Gastroesophageal sphincter (tissue), 4 donors: ENCODE measurements around the gene RND3. TPM values are rescaled to one million over a fixed set of nuclear protein-coding genes. Genes with fewer than 3 reads are reported as not detected.

Experiments used
- ATAC-seq: fragments of 150-250 bp; one replicate; pipeline ENCODE4 v1.9.1; 2016; ENCODE audit warnings: mild to moderate bottlenecking, moderate library complexity
- H3K27ac ChIP-seq, 4 donors: fragments of 200-600 bp; sonication (generic) in 3 of 4; 1 replicate in 3 of 4; 2 replicates in 1 of 4; pipeline ENCODE4 v1.5.1; 2016 to 2019
- H3K27me3 ChIP-seq: fragments of 200-600 bp; sonication (generic); one replicate; pipeline ENCODE4 v1.5.1; 2019
- H3K36me3 ChIP-seq, 2 donors: fragments of 200-600 bp; sonication (generic); one replicate each; pipeline ENCODE4 v1.5.1; 2019; ENCODE audit warnings: control low read depth in 1 of 2
- H3K4me1 ChIP-seq, 3 donors: fragments of 200-600 bp; sonication (generic); 1 replicate in 2 of 3; 2 replicates in 1 of 3; pipeline ENCODE4 v1.5.1; 2016 to 2019; ENCODE audit warnings: control low read depth in 2 of 3
- H3K4me3 ChIP-seq, 2 donors: fragments of 200-600 bp; sonication (generic); one replicate each; pipeline ENCODE4 v1.5.1; 2019; ENCODE audit warnings: mild to moderate bottlenecking in 1 of 2, moderate library complexity in 1 of 2
- H3K9me3 ChIP-seq, 3 donors: fragments of 200-600 bp; sonication (generic); one replicate each; pipeline ENCODE4 v1.5.1; 2017 to 2019; ENCODE audit warnings: control low read depth in 2 of 3
- CTCF ChIP-seq, 4 experiments: fragments of 200-600 bp in 2 of 4; fragments of 450-650 bp in 2 of 4; sonication (generic) in 1 of 4; IDR thresholded peaks; one replicate each; pipeline ENCODE4 v1.5.1; 2017 to 2019; ENCODE audit warnings: antibody characterized with exemption in 4 of 4, mild to moderate bottlenecking in 2 of 4, moderate library complexity in 2 of 4
- EP300 ChIP-seq: sonication (generic); formaldehyde crosslinking; IDR thresholded peaks from one replicate; pipeline ENCODE4 v1.6.1; 2017; ENCODE audit warnings: antibody characterized with exemption, mild to moderate bottlenecking
- POLR2A ChIP-seq, 2 donors: fragments of 450-650 bp; IDR thresholded peaks; one replicate each; pipeline ENCODE4 v1.6.1; 2017; ENCODE audit warnings: antibody characterized with exemption in 2 of 2, mild to moderate bottlenecking in 2 of 2, moderate library complexity in 1 of 2
- POLR2AphosphoS5 ChIP-seq: sonication (generic); formaldehyde crosslinking; IDR thresholded peaks from one replicate; pipeline ENCODE4 v1.6.1; 2017; ENCODE audit warnings: antibody characterized with exemption
- WGBS, 2 donors: methylation state at CpG; one replicate each; pipeline ENCODE4 v1.1.5; 2018; ENCODE audit warnings: low coverage in 1 of 2; 5-methylcytosine and 5-hydroxymethylcytosine counted together
- total RNA-seq, 4 donors: library from RNA; depleted of rRNA; stranded (reverse); fragments of >200 nt; gene quantifications; one replicate each; pipeline ENCODE4 v1.1.0, GENCODE V29; 2016

Gene RND3
- total RNA-seq, 4 donors from 2014 or later, result 31.0 to 154 (median 81.0) TPM

GRCh38 chr2:150427298-150427697 lies 60.2 kb downstream of the RND3 start:
- Histone ChIP-seq H3K27ac (no peak overlapping the region), H3K4me1 (peaks cover 0 to 4% (median 0%) of the 10 kb centered on the region in 3 donors), H3K9me3 (no peaks in the 10 kb centered on the region), H3K27me3 (no peaks in the 10 kb centered on the region), H3K36me3 (no peaks in the 10 kb centered on the region), H3K4me3 (no peak overlapping the region)
- WGBS, 2 donors, result 58 to 75% methylated on average over 3 of the region's 3 CpGs
- no peak for ATAC-seq
- TF ChIP-seq POLR2A (IDR thresholded peaks at IDR 0.05), result no peak
- no peak for TF ChIP-seq EP300
- TF ChIP-seq POLR2AphosphoS5, result no peak
- TF ChIP-seq CTCF (IDR thresholded peaks at IDR 0.05), result no peak

GRCh38 chr2:150426724-150427123 lies 60.7 kb downstream of the RND3 start:
- WGBS, 2 donors, result 83 to 100% methylated on average over 2 to 4 of the region's 4 CpGs
- Histone ChIP-seq H3K36me3 (no peaks in the 10 kb centered on the region), H3K9me3 (no peaks in the 10 kb centered on the region), H3K4me3 (no peak overlapping the region), H3K27ac (no peak overlapping the region), H3K4me1 (peaks cover 0 to 4% (median 0%) of the 10 kb centered on the region in 3 donors), H3K27me3 (no peaks in the 10 kb centered on the region)
- ATAC-seq, result no peak
- no peak for TF ChIP-seq POLR2A (IDR thresholded peaks at IDR 0.05)
- TF ChIP-seq EP300, result no peak
- TF ChIP-seq CTCF (IDR thresholded peaks at IDR 0.05), result no peak
- TF ChIP-seq POLR2AphosphoS5, result no peak

- Histone ChIP-seq H3K27me3 (no peaks in the 10 kb centered on the region), H3K4me1 (peaks cover 0 to 4% (median 0%) of the 10 kb centered on the region in 3 donors), H3K27ac (no peak overlapping the region), H3K4me3 (no peak overlapping the region), H3K9me3 (no peaks in the 10 kb centered on the region), H3K36me3 (no peaks in the 10 kb centered on the region)
- TF ChIP-seq EP300, result no peak
- TF ChIP-seq POLR2A (IDR thresholded peaks at IDR 0.05), result no peak
- TF ChIP-seq POLR2AphosphoS5, result no peak
- no peak for TF ChIP-seq CTCF (IDR thresholded peaks at IDR 0.05)
- no peak for ATAC-seq
- WGBS, 2 donors, result 80 to 82% methylated on average over 2 of the region's 2 CpGs
These were observed 61.2 kb downstream of the RND3 start for GRCh38 chr2:150426315-150426714.

GRCh38 chr2:150425121-150425955 lies 62.1 kb downstream of the RND3 start:
- Histone ChIP-seq H3K4me1 (peaks cover 0 to 4% (median 0%) of the 10 kb centered on the region in 3 donors), H3K9me3 (no peaks in the 10 kb centered on the region), H3K4me3 (no peak overlapping the region), H3K27me3 (no peaks in the 10 kb centered on the region), H3K36me3 (no peaks in the 10 kb centered on the region), H3K27ac (no peak overlapping the region)
- TF ChIP-seq POLR2AphosphoS5 (no peak), CTCF (IDR thresholded peaks at IDR 0.05) (peak; percentile 6 to 55 (median 27))
- ATAC-seq, result no peak
- 65 to 86% methylated on average over 9 to 12 of the region's 22 CpGs for WGBS, 2 donors

- H3K9me3 ChIP-seq, result no peaks in the 10 kb centered on the region
- no peak overlapping the region for H3K27ac ChIP-seq
- no peak for ATAC-seq
- no peak for TF ChIP-seq POLR2AphosphoS5
- no peak for TF ChIP-seq EP300
- TF ChIP-seq POLR2A (IDR thresholded peaks at IDR 0.05), result no peak
- TF ChIP-seq CTCF (IDR thresholded peaks at IDR 0.05), result no peak
- no peaks in the 10 kb centered on the region for H3K36me3 ChIP-seq
- no peak overlapping the region for H3K4me3 ChIP-seq
- WGBS, 2 donors, result 54 to 70% methylated on average over 6 of the region's 6 CpGs
- no peaks in the 10 kb centered on the region for H3K27me3 ChIP-seq
- H3K4me1 ChIP-seq, result peaks cover 0 to 9% (median 0%) of the 10 kb centered on the region in 3 donors
These were observed 63.1 kb downstream of the RND3 start for GRCh38 chr2:150424406-150424805.
